Psoas muscle (tissue), 8 donors: ENCODE data around the gene ADRA1B. TPM values are rescaled to one million over a fixed set of nuclear protein-coding genes. Genes with fewer than 3 reads are reported as not detected.
A peak's percentile ranks its signal among the peaks of the same experiment; 100 is the strongest.

Source experiments
- ATAC-seq, 4 donors: fragments of 200-7000 bp; cut with Tn5 transposase; one replicate each; pipeline ENCODE4 v1.9.1; 2020; ENCODE audit warnings: moderate library complexity in 3 of 4, mild to moderate bottlenecking in 2 of 4
- DNase-seq, 2 donors: peaks; one replicate each; pipeline ENCODE4 v3.0.0-alpha.2; 2020
- H3K27ac ChIP-seq: fragments of 200-600 bp; one replicate; pipeline ENCODE4 v1.8.0; 2022
- H3K27me3 ChIP-seq, 3 donors: fragments of 200-600 bp in 1 of 3; one replicate each; pipeline versions ENCODE4 v1.6.1 to v1.8.0; 2013 to 2022; ENCODE audit warnings: low read length in 2 of 3, mild to moderate bottlenecking in 2 of 3, moderate library complexity in 1 of 3; ENCODE audit not compliant: insufficient read depth in 3 of 3
- H3K36me3 ChIP-seq, 2 donors: fragments of 200-600 bp in 1 of 2; one replicate each; pipeline versions ENCODE4 v1.6.1 to v1.8.0; 2013 to 2022; ENCODE audit warnings: low read depth in 1 of 2, mild to moderate bottlenecking in 1 of 2, moderate library complexity in 1 of 2; ENCODE audit not compliant: insufficient read depth in 1 of 2
- H3K4me1 ChIP-seq: fragments of 200-600 bp; one replicate; pipeline ENCODE4 v1.8.0; 2022
- H3K4me3 ChIP-seq: fragments of 200-600 bp; one replicate; pipeline ENCODE4 v1.8.0; 2022; ENCODE audit warnings: mild to moderate bottlenecking
- H3K9me3 ChIP-seq: fragments of 200-600 bp; one replicate; pipeline ENCODE4 v1.8.0; 2022
- CTCF ChIP-seq: fragments of 200-600 bp; IDR thresholded peaks from one replicate; pipeline ENCODE4 v1.8.0; 2022; ENCODE audit warnings: antibody characterized with exemption
- WGBS, 3 donors: extraction: QIAGEN DNeasy Blood & Tissue Kit; methylation state at CpG; one replicate each; pipeline versions ENCODE4 v1.1.6 to v1.1.7; 2013; 5-methylcytosine and 5-hydroxymethylcytosine counted together
- intact Hi-C, 2 donors: fragments of 100-400 bp; cut with DNase I; formaldehyde crosslinking; loops; one replicate each; pipeline versions ENCODE4 v1.11.0 to v1.14.2; 2022
- polyA plus RNA-seq, 3 donors: library from polyadenylated mRNA; stranded (reverse); fragments of 200-250 nt; gene quantifications; one replicate each; pipeline ENCODE4 v1.2.3, GENCODE V29; 2013
- total RNA-seq, 4 donors: library from RNA; stranded (reverse); fragmentation: NEBNext Ultra II Directional in 2 of 4; extraction: Animal tissue kit (Norgen Biotek cat#: 25700) in 2 of 4; gene quantifications; one replicate each; pipeline versions ENCODE4 v1.2.1 to v1.2.4, GENCODE V29; 2021 to 2023
- donor health status: healthy with polysubstance abuse.
- donor health status: DM: no; HTN: no; CAD: no; lungs with moderate emphysema.
- donor health status: Bipolar disorder and iron deficiency.
- donor health status: healthy.
- donor health status: DM: yes; HTN: yes; CAD: no.
- donor health status: DM: no; HTN: no; CAD: no.
- donor health status: DM: no; HTN: no; CAD: no.
- donor health status: DM: yes; HTN: yes; CAD: no.

The ADRA1B gene
- total and polyA plus RNA-seq, 7 donors, result 0.06 to 1.3 (median 0.24) TPM; not detected in 1

DNA sequence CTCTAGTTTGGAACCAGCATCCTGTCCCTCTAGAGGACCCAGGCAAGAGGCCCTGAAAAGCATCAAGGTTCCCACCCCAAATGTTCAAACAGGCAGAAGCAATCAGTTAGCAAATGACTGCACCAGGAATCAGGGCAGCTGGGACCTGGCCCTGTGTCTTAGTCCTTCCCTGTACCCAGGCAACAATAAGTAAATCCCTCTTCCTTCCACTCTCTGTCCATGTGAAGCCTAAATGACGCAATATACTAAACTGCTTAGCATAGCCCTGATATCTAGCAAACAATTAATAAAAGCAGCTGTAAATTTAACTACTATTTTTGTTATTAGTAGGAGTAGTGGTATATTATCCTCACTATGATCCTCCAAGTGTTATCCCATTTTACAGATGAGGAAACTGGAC, 13.2 kb upstream of the ADRA1B start:
- no peak for ATAC-seq
- intact Hi-C loops, result no loop called here
- DNase-seq, result no peak
- Histone ChIP-seq H3K4me3 (no peak overlapping the region), H3K27ac (no peak overlapping the region), H3K27me3 (no peaks in the 10 kb centered on the region), H3K4me1 (no peaks in the 10 kb centered on the region), H3K36me3 (no peaks in the 10 kb centered on the region), H3K9me3 (no peaks in the 10 kb centered on the region)
- no peak for TF ChIP-seq CTCF
- WGBS, 3 donors, result 89 to 97% (median 96%) methylated on average over 1 of the region's 1 CpG

GRCh38 chr5:159904874-159905273, 11.4 kb upstream of the ADRA1B start:
- Histone ChIP-seq H3K27ac (no peak overlapping the region), H3K4me3 (no peak overlapping the region), H3K36me3 (no peaks in the 10 kb centered on the region), H3K4me1 (no peaks in the 10 kb centered on the region), H3K27me3 (no peaks in the 10 kb centered on the region), H3K9me3 (no peaks in the 10 kb centered on the region)
- TF ChIP-seq CTCF, result no peak
- no peak for DNase-seq
- no peak for ATAC-seq
- intact Hi-C loops, result no loop called here
- whole genome bisulfite sequencing, 3 donors, result 52 to 70% (median 59%) methylated on average over 1 of the region's 1 CpG

DNA sequence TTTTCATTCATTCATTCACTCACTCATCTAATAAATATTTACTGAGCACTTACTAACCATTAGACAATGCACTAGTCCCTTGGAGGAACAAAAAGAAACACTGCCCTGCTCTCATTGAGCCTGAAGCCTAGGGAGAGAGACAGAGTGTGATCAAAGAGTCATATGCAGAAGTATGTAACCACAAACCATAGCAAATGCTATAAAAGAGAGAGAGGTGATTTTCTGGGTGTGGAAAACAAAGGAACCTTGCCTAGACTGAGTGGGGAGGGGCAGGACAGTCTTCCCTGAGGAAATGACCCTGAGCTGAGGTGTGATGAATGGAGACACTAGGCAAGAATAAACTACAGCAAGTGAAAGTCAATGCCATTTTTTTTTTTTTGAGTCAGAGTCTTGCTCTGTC, 10.8 kb upstream of the ADRA1B start:
- no peak for TF ChIP-seq CTCF
- Histone ChIP-seq H3K36me3 (no peaks in the 10 kb centered on the region), H3K27ac (no peak overlapping the region), H3K9me3 (no peaks in the 10 kb centered on the region), H3K4me3 (no peak overlapping the region), H3K4me1 (no peaks in the 10 kb centered on the region), H3K27me3 (no peaks in the 10 kb centered on the region)
- intact Hi-C loops, result no loop called here
- DNase-seq (no peak), ATAC-seq (peak in 1 of 4 donors; percentile 16)

- ATAC-seq, result no peak
- WGBS, 3 donors, result 93 to 94% (median 94%) methylated on average over 2 of the region's 2 CpGs
Measured at GRCh38 chr5:159906463-159906862, 9.8 kb upstream of the ADRA1B start.

More at GRCh38 chr5:159906463-159906862, 9.8 kb upstream of the ADRA1B start:
- Histone ChIP-seq H3K4me3 (no peak overlapping the region), H3K4me1 (no peaks in the 10 kb centered on the region), H3K27me3 (no peaks in the 10 kb centered on the region), H3K9me3 (no peaks in the 10 kb centered on the region), H3K36me3 (no peaks in the 10 kb centered on the region), H3K27ac (no peak overlapping the region)
- intact Hi-C loops, result no loop called here
- no peak for DNase-seq
- no peak for TF ChIP-seq CTCF
